Common myeloid progenitor, CD34-positive (primary cell): Measurements from ENCODE around the gene MLXIP.

Experiments used
- CTCF ChIA-PET: fragments of 350-600 bp; sonication (Branson Sonifier 250); formaldehyde crosslinking; loops from one replicate; lab custom pipeline; 2021; ENCODE audit warnings: antibody characterized with exemption; lab: Charles Lee
- POLR2A ChIA-PET: fragments of 350-600 bp; sonication (Branson Sonifier 250); formaldehyde crosslinking; loops from one replicate; lab custom pipeline; 2021; ENCODE audit warnings: antibody characterized with exemption; lab: Charles Lee
- DNase-seq, 3 donors: peaks; one replicate each; pipeline versions ENCODE4 v3.0.0 to v3.0.0-alpha.2; 2013
- H3K27ac ChIP-seq, 2 experiments: 1 replicate in 1 of 2; 2 replicates in 1 of 2; pipeline ENCODE4 v1.7.0; 2013; ENCODE audit warnings: inconsistent platforms in 2 of 2, low read length in 2 of 2, mild to moderate bottlenecking in 2 of 2, low read depth in 1 of 2, moderate library complexity in 1 of 2; ENCODE audit not compliant: severe bottlenecking in 2 of 2, insufficient read depth in 1 of 2, poor library complexity in 1 of 2
- H3K27me3 ChIP-seq, 5 experiments: replicated peaks in 2 of 5; 1 replicate in 3 of 5; 2 replicates in 2 of 5; pipeline versions ENCODE4 v1.6.1 to v1.7.0; 2013; ENCODE audit warnings: low read length in 4 of 5, mild to moderate bottlenecking in 2 of 5, moderate library complexity in 2 of 5, inconsistent platforms in 1 of 5; ENCODE audit not compliant: insufficient read depth in 5 of 5, control insufficient read depth in 4 of 5
- H3K36me3 ChIP-seq, 4 experiments: 1 replicate in 2 of 4; 2 replicates in 2 of 4; pipeline versions ENCODE4 v1.6.1 to v1.7.0; 2013; ENCODE audit warnings: low read length in 3 of 4, control low read depth in 1 of 4, mild to moderate bottlenecking in 1 of 4; ENCODE audit not compliant: control insufficient read depth in 4 of 4, insufficient read depth in 4 of 4
- H3K4me1 ChIP-seq, 4 experiments: 1 replicate in 3 of 4; 2 replicates in 1 of 4; pipeline versions ENCODE4 v1.6.1 to v1.7.1; 2013; ENCODE audit warnings: low read length in 3 of 4, mild to moderate bottlenecking in 3 of 4, control low read depth in 1 of 4, inconsistent platforms in 1 of 4, moderate library complexity in 1 of 4; ENCODE audit not compliant: control insufficient read depth in 4 of 4, insufficient read depth in 4 of 4; ENCODE audit errors: control extremely low read depth in 1 of 4
- H3K4me3 ChIP-seq, 7 experiments: 1 replicate in 4 of 7; 2 replicates in 3 of 7; pipeline versions ENCODE4 v1.5.1 to v1.7.0; 2013; ENCODE audit warnings: mild to moderate bottlenecking in 7 of 7, low read length in 6 of 7, moderate library complexity in 6 of 7, inconsistent platforms in 2 of 7, low read depth in 2 of 7, control low read depth in 1 of 7; ENCODE audit not compliant: insufficient read depth in 4 of 7, control insufficient read depth in 1 of 7; ENCODE audit errors: extremely low read depth in 1 of 7
- H3K9me3 ChIP-seq, 5 experiments: 1 replicate in 4 of 5; 2 replicates in 1 of 5; pipeline versions ENCODE4 v1.6.1 to v1.7.1; 2013; ENCODE audit warnings: low read length in 4 of 5, mild to moderate bottlenecking in 2 of 5, inconsistent platforms in 1 of 5, low read depth in 1 of 5, moderate library complexity in 1 of 5; ENCODE audit not compliant: control insufficient read depth in 4 of 5, insufficient read depth in 2 of 5; ENCODE audit errors: control extremely low read depth in 1 of 5
- WGBS: methylation state at CpG from one replicate; pipeline ENCODE4 v1.1.5; 2013; ENCODE audit not compliant: insufficient coverage; 5-methylcytosine and 5-hydroxymethylcytosine counted together

The MLXIP gene

DNA sequence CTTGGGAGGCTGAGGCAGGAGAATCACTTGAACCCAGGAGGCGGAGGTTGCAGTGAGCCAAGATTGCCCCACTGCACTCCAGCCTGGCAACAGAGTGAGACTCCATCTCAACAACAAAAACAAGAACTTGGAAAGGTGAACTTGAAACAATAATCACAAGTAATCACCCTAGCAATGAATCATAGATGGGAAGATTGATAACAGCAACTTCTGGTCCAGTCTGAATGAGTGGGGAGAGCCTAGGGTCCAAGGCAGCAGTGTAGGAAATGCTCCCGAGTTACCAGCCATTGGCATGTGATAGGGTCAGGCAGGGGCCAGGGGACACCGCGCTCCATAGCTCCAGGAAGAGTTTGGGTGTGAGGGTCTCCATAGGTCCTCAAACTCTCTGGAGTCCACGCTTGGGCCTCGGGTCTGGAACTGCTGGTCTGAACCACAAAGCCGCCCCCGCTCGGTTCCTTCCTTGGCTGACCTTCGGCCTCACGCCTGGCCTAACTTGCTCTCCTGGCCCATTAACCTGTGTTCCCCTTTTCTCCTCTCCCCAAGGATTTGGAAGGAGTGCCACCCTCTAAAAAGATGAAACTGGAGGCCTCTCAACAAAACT, 19.9 kb upstream of the MLXIP start:
- no peak overlapping the region for H3K4me3 ChIP-seq
- peaks cover 10 to 70% (median 50%) of the 10 kb centered on the region in 4 experiments for H3K36me3 ChIP-seq
- peaks cover 2 to 13% (median 13%) of the 10 kb centered on the region in 4 experiments for H3K4me1 ChIP-seq
- ChIA-PET CTCF (interaction anchor here (0.6 to 6.7 kb wide), 2 partner anchors 64 to 74 kb away, joined by 3 to 120 read pairs; no protein-coding TSS in a partner anchor), POLR2A (no interaction called here)
- no peaks in the 10 kb centered on the region for H3K9me3 ChIP-seq
- 100% methylated on average over 11 of the region's 11 CpGs for WGBS
- no peak overlapping the region for H3K27ac ChIP-seq
- no peaks in the 10 kb centered on the region for H3K27me3 ChIP-seq
- no peak for DNase-seq

DNA sequence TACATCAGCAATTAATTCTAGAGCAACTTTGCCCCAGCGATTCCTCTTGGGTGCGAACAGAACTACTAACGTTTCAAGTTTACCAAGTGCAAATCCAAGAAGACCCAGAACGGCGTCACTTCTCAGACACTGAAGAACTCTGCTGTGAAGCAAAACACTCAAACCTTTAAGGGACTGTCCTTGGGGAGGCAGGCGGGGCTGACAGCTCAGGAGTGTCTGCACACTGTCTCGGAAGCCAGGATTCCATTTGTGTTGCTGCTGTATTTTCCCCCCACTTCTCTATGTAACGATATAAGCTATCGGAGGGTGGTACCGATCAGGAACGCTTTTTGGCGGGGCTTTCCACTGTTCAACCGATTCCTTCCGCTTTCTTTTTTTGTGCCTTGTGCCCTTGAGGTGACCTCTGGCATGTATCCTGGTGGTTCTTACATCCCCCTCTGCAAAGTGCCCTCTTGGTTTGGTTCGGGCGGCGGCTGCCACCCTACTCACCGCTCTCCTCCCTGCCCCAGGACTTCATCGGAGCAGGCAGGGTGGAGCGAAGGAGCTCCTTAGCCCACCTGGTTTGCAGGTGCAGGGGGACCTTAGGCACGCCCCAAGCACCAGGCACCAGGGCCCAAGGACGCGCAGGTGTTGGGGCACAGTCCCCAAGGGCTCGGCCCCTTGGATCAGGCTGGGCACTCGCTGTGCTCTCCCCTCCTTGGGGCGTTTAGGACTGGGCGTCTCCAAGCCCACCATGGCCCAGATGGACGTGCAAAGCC, 19.2 kb upstream of the MLXIP start:
- POLR2A ChIA-PET = interaction anchor here (1.5 kb wide), 1 partner anchor 18 kb away, joined by 5 read pairs; no protein-coding TSS in a partner anchor

DNA sequence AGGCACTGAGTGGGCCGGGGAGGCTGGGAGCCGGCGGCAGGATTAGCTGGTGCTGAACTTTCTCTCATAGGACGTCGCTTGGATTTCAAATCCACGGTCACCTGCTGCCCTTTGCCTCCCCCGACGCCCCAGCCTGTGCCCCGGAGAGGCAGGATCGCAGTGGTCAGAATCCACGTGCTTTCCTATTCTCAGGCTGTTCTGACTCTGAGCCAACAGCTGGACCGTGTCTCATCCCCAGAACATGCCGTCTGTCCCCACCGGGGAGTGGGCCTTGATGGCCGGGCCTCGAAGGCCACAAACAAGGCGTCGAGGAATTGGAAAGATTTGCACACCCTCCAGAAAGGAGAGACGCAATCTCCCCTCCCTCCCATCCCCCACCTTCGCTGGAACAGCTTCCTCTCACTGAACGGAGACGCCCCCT, 18.5 kb upstream of the MLXIP start:
- H3K27ac ChIP-seq = no peak overlapping the region
- WGBS = 97% methylated on average over 21 of the region's 22 CpGs
- H3K9me3 ChIP-seq = no peaks in the 10 kb centered on the region
- no peak overlapping the region for H3K4me3 ChIP-seq
- H3K4me1 ChIP-seq = peaks cover 2 to 26% (median 24%) of the 10 kb centered on the region in 4 experiments
- H3K36me3 ChIP-seq = peaks cover 10 to 64% (median 45%) of the 10 kb centered on the region in 4 experiments
- CTCF ChIA-PET = interaction anchor here (0.7 to 4.6 kb wide), 3 partner anchors 30 to 68 kb away, joined by 3 to 45 read pairs (median 4); no protein-coding TSS in a partner anchor
- H3K27me3 ChIP-seq = no peaks in the 10 kb centered on the region
- DNase-seq = no peak
- POLR2A ChIA-PET = interaction anchor here (1.5 kb wide), 1 partner anchor 18 kb away, joined by 5 read pairs; no protein-coding TSS in a partner anchor

More for the DNA sequence above, 19.2 kb upstream of the MLXIP start:
- H3K27ac ChIP-seq = no peak overlapping the region
- no peak overlapping the region for H3K4me3 ChIP-seq
- CTCF ChIA-PET = interaction anchor here (1.0 to 6.7 kb wide), 3 partner anchors 31 to 64 kb away, joined by 4 to 120 read pairs (median 45); no protein-coding TSS in a partner anchor
- 98% methylated on average over 21 of the region's 28 CpGs for WGBS
- no peaks in the 10 kb centered on the region for H3K27me3 ChIP-seq
- peaks cover 10 to 70% (median 50%) of the 10 kb centered on the region in 4 experiments for H3K36me3 ChIP-seq
- no peak for DNase-seq
- H3K9me3 ChIP-seq = no peaks in the 10 kb centered on the region
- H3K4me1 ChIP-seq = peaks cover 2 to 21% (median 20%) of the 10 kb centered on the region in 4 experiments

DNA sequence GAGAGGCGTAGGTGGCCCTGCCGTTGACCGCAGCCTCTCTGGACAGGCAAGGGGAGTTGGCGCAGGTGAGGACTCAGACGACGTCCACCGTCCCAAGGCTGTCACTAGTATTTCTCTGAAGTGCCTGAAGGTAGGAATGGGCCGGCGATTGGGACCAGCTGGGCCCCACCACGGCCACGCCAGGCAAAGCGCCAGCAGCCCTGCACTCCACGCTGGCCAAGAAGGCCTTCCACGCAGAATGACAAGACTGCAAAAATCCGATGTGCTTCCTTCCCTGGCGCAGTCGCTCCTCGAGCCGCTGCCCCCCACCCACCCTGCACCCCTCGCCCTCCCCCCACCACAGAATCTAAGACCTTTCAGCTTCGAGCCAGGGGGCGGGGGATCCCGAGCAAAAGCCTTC, 17.3 kb upstream of the MLXIP start:
- Histone ChIP-seq H3K27me3 (no peaks in the 10 kb centered on the region), H3K4me1 (peaks cover 2 to 27% (median 24%) of the 10 kb centered on the region in 4 experiments), H3K27ac (no peak overlapping the region), H3K9me3 (no peaks in the 10 kb centered on the region), H3K36me3 (peaks cover 10 to 53% (median 35%) of the 10 kb centered on the region in 4 experiments), H3K4me3 (no peak overlapping the region)
- DNase-seq = no peak
- POLR2A ChIA-PET = no interaction called here
- CTCF ChIA-PET = interaction anchor here (1.0 to 4.6 kb wide), 2 partner anchors 8 to 62 kb away, joined by 3 to 45 read pairs; no protein-coding TSS in a partner anchor
- WGBS = 96% methylated on average over 11 of the region's 23 CpGs

DNA sequence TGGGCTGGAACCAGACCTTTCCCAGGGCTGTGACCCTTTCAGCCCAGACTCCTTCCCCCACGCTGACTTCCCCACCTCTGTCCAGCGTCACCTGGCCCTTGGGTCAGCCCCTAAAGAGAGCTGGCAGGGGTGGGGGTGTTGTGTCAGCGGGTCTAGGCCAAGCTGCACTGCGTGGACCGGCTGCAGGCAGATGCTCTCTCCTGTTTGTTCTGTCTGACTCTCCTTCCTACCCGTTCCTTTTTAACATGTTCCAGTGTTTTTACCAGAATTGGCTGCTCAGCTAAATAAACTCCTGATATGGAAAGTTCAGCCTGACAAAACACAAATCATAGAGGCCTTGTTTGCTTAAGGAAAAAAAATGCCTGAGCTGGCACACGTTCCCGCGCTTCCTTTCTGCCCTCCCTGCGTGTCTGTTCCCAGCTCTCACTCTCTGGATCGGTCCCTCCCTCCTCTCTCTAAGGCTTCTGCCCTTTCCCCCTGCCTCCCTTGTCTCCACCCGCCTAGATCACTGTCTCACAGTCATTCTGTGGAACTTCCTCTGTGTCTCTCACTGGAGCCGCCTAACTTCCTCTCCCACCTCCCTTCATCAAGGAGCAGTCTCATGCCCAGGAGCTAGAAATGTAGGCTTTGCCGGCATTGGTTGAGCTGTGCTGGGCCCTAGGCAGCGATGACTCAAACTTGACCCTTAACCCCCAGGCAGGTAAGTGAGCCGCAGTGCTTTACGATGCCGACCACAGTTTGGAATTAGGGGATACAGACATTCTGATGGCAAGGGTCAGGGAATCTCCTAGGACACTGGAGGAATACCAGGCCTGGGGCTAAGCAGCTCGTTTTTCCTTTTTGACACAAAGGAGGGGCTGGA, 15.5 kb upstream of the MLXIP start:
- H3K9me3 ChIP-seq = no peaks in the 10 kb centered on the region
- H3K4me3 ChIP-seq = peak overlapping the region in 3 of 7 experiments; percentile 2 to 45 (median 6)
- H3K27me3 ChIP-seq = no peaks in the 10 kb centered on the region
- peaks cover 2 to 35% (median 22%) of the 10 kb centered on the region in 4 experiments for H3K36me3 ChIP-seq
- POLR2A ChIA-PET = interaction anchor here (0.6 to 1.0 kb wide), 2 partner anchors 17 to 421 kb away, joined by 3 read pairs; no protein-coding TSS in a partner anchor
- H3K27ac ChIP-seq = peak overlapping the region in 1 of 2 experiments; percentile 70
- WGBS = 33% methylated on average over 17 of the region's 19 CpGs
- CTCF ChIA-PET = interaction anchor here (0.7 to 4.6 kb wide), 13 partner anchors 8 to 148 kb away, joined by 3 to 45 read pairs (median 6); no protein-coding TSS in a partner anchor
- H3K4me1 ChIP-seq = peaks cover 2 to 34% (median 30%) of the 10 kb centered on the region in 4 experiments
- DNase-seq = peak; percentile 38 to 57 (median 53)

DNA sequence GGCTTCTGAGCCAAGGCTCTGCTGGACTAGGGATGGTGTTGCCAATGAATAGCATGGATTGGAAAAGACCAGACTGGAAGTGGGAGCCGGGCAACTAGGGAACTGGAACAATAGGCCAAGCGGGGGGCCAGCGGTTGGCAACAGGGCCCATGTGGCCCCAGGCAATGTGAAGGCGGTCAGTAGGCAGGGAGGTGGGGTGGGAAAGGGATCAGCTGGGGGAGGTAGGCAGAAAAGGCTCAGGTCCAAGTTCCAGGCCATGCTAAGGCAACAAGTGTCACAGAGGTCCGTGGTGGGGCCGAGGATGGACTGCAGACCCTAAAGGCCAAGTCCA, 14.9 kb upstream of the MLXIP start:
- Histone ChIP-seq H3K27me3 (no peaks in the 10 kb centered on the region), H3K27ac (peak overlapping the region in 1 of 2 experiments; percentile 70), H3K36me3 (peaks cover 2 to 32% (median 20%) of the 10 kb centered on the region in 4 experiments), H3K4me1 (peaks cover 6 to 37% (median 32%) of the 10 kb centered on the region in 4 experiments), H3K4me3 (no peak overlapping the region), H3K9me3 (no peaks in the 10 kb centered on the region)
- 96% methylated on average over 3 of the region's 6 CpGs for WGBS
- CTCF ChIA-PET = interaction anchor here (0.7 to 4.6 kb wide), 11 partner anchors 9 to 127 kb away, joined by 4 to 45 read pairs (median 7); no protein-coding TSS in a partner anchor
- no peak for DNase-seq
- POLR2A ChIA-PET = interaction anchor here (1.0 kb wide), 1 partner anchor 16 kb away, joined by 3 read pairs; no protein-coding TSS in a partner anchor
